Caco-2 (cell line): ENCODE data around the gene PHC2. TPM values are rescaled to one million over a fixed set of nuclear protein-coding genes. Genes with fewer than 3 reads are reported as not detected.
A peak's percentile ranks its signal among the peaks of the same experiment; 100 is the strongest.

ENCODE experiments used
- BruUV-seq: library from RNA; stranded (reverse); fragments of 400-500 nt; replicated peaks from 2 replicates; lab custom pipeline; 2021; lab: Mats Ljungman, UMichigan
- CTCF ChIA-PET: fragments of 300-600 bp; sonication (Branson Sonifier 250); formaldehyde crosslinking; loops from one replicate; lab custom pipeline; 2022; ENCODE audit warnings: antibody characterized with exemption; lab: Charles Lee
- POLR2A ChIA-PET: fragments of 300-600 bp; sonication (Branson Sonifier 250); formaldehyde crosslinking; loops from one replicate; lab custom pipeline; 2022; ENCODE audit warnings: antibody characterized with exemption; lab: Charles Lee
- DNase-seq, 2 experiments: peaks; one replicate each; pipeline versions ENCODE4 v3.0.0 to v3.0.0-alpha.2; 2020 to 2022
- H3K27me3 ChIP-seq: replicated peaks from 2 replicates; pipeline ENCODE4 v1.6.0; 2011; ENCODE audit warnings: low read length; ENCODE audit not compliant: control insufficient read depth, insufficient read depth
- H3K36me3 ChIP-seq: 2 replicates; pipeline ENCODE4 v1.5.1; 2011; ENCODE audit warnings: low read length; ENCODE audit not compliant: control insufficient read depth, insufficient read depth
- H3K4me1 ChIP-seq: fragments of 250-450 bp; sonication (Bioruptor Pico); 2 replicates; pipeline ENCODE4 v1.5.1; 2020; ENCODE audit warnings: mild to moderate bottlenecking
- H3K4me3 ChIP-seq: 2 replicates; pipeline ENCODE4 v1.5.1; 2011; ENCODE audit warnings: low read depth, mild to moderate bottlenecking, control low read depth, low read length
- H3K9me3 ChIP-seq: fragments of 250-450 bp; sonication (Bioruptor Pico); 2 replicates; pipeline ENCODE4 v1.5.1; 2020; ENCODE audit warnings: mild to moderate bottlenecking, moderate library complexity
- H3K27ac Mint-ChIP-seq: one replicate; pipeline ENCODE4 v1.8.0; 2022; ENCODE audit warnings: mixed read lengths; ENCODE audit not compliant: unreplicated experiment
- H3K27me3 Mint-ChIP-seq: one replicate; pipeline ENCODE4 v1.8.0; 2022; ENCODE audit warnings: mixed read lengths; ENCODE audit not compliant: insufficient read depth, unreplicated experiment
- H3K36me3 Mint-ChIP-seq: one replicate; pipeline ENCODE4 v1.8.0; 2022; ENCODE audit warnings: mild to moderate bottlenecking, mixed read lengths; ENCODE audit not compliant: insufficient read depth, unreplicated experiment
- H3K4me1 Mint-ChIP-seq: one replicate; pipeline ENCODE4 v1.8.0; 2022; ENCODE audit warnings: low read depth, mixed read lengths; ENCODE audit not compliant: unreplicated experiment
- H3K4me3 Mint-ChIP-seq: one replicate; pipeline ENCODE4 v1.8.0; 2022; ENCODE audit warnings: mild to moderate bottlenecking, moderate library complexity, mixed read lengths; ENCODE audit not compliant: unreplicated experiment
- H3K9me3 Mint-ChIP-seq: one replicate; pipeline ENCODE4 v1.8.0; 2022; ENCODE audit warnings: mixed read lengths; ENCODE audit not compliant: unreplicated experiment
- CTCF ChIP-seq, 2 experiments: fragments of 200-600 bp in 1 of 2; IDR thresholded peaks; 1 replicate in 1 of 2; 2 replicates in 1 of 2; pipeline versions ENCODE4 v1.5.1 to v1.8.0; 2011 to 2022; ENCODE audit warnings: antibody characterized with exemption in 1 of 2, control low read depth in 1 of 2, inconsistent platforms in 1 of 2, low read depth in 1 of 2, low read length in 1 of 2, mild to moderate bottlenecking in 1 of 2, moderate library complexity in 1 of 2; ENCODE audit not compliant: insufficient read depth in 1 of 2, severe bottlenecking in 1 of 2, unreplicated experiment in 1 of 2
- intact Hi-C: fragments of 100-400 bp; cut with micrococcal nuclease; formaldehyde crosslinking; loops from one replicate; pipeline ENCODE4 v1.10.0; 2022; ENCODE audit not compliant: unreplicated experiment
- total RNA-seq: library from RNA; stranded (reverse); gene quantifications from 2 replicates; pipeline ENCODE4 v1.2.3, GENCODE V29; 2022

The PHC2 gene
- total RNA-seq, 1 experiment from 2014 or later, result 35.2 TPM

- Histone ChIP-seq H3K36me3 (no peaks in the 10 kb centered on the region), H3K4me1 (peaks cover 16% of the 10 kb centered on the region), H3K4me3 (no peak overlapping the region), H3K27me3 (no peaks in the 10 kb centered on the region), H3K9me3 (no peaks in the 10 kb centered on the region)
- Mint-ChIP-seq H3K27ac (no peak overlapping the region), H3K36me3 (peaks cover 4% of the 10 kb centered on the region), H3K27me3 (no peaks in the 10 kb centered on the region), H3K9me3 (no peaks in the 10 kb centered on the region), H3K4me3 (no peak overlapping the region), H3K4me1 (peaks cover 15% of the 10 kb centered on the region)
- intact Hi-C loops, result loop anchor here (10.0 kb wide), 1 partner anchor 56 kb away; the partner anchor contains the start of gene PHC2
- CTCF ChIA-PET, result no interaction called here
- no peak for DNase-seq
- BruUV-seq, result no TSS peak
- TF ChIP-seq CTCF (IDR thresholded peaks at IDR 0.05; ENCODE audit: insufficient read depth in 1 of 2, low read depth in 1 of 2, low read length in 1 of 2, severe bottlenecking in 1 of 2, unreplicated experiment in 1 of 2), result no peak
- POLR2A ChIA-PET, result no interaction called here
Measured at GRCh38 chr1:33378524-33378923, 52.4 kb downstream of the PHC2 start.

- Mint-ChIP-seq H3K27me3 (no peaks in the 10 kb centered on the region), H3K4me3 (no peak overlapping the region), H3K36me3 (peaks cover 4% of the 10 kb centered on the region), H3K27ac (no peak overlapping the region), H3K4me1 (peaks cover 15% of the 10 kb centered on the region), H3K9me3 (no peaks in the 10 kb centered on the region)
- POLR2A ChIA-PET, result no interaction called here
- TF ChIP-seq CTCF (IDR thresholded peaks at IDR 0.05; ENCODE audit: insufficient read depth in 1 of 2, low read depth in 1 of 2, low read length in 1 of 2, severe bottlenecking in 1 of 2, unreplicated experiment in 1 of 2), result no peak
- intact Hi-C loops, result loop anchor here (10.0 kb wide), 1 partner anchor 57 kb away; the partner anchor contains the start of gene PHC2
- DNase-seq, result peak in 1 of 2 experiments; percentile 24
- Histone ChIP-seq H3K4me3 (no peak overlapping the region), H3K4me1 (peaks cover 16% of the 10 kb centered on the region), H3K9me3 (no peaks in the 10 kb centered on the region), H3K27me3 (no peaks in the 10 kb centered on the region), H3K36me3 (no peaks in the 10 kb centered on the region)
- CTCF ChIA-PET, result no interaction called here
- BruUV-seq, result no TSS peak
Measured at GRCh38 chr1:33377756-33378155, 53.1 kb downstream of the PHC2 start.

GRCh38 chr1:33377013-33377412, 53.9 kb downstream of the PHC2 start:
- H3K27ac Mint-ChIP-seq, result peak overlapping the region; percentile 32
- Histone ChIP-seq H3K27me3 (no peaks in the 10 kb centered on the region), H3K9me3 (no peaks in the 10 kb centered on the region), H3K4me3 (no peak overlapping the region), H3K36me3 (no peaks in the 10 kb centered on the region), H3K4me1 (peaks cover 16% of the 10 kb centered on the region)
- peak in 1 of 2 experiments; percentile 33 for DNase-seq
- H3K36me3 Mint-ChIP-seq, result peaks cover 4% of the 10 kb centered on the region
- peaks cover 15% of the 10 kb centered on the region for H3K4me1 Mint-ChIP-seq
- H3K27me3 Mint-ChIP-seq, result no peaks in the 10 kb centered on the region
- POLR2A ChIA-PET, result no interaction called here
- BruUV-seq, result no TSS peak
- H3K4me3 Mint-ChIP-seq, result no peak overlapping the region
- intact Hi-C loops, result loop anchor here (10.0 kb wide), 1 partner anchor 58 kb away; the partner anchor contains the start of gene PHC2
- no peak for TF ChIP-seq CTCF (IDR thresholded peaks at IDR 0.05; ENCODE audit: insufficient read depth in 1 of 2, low read depth in 1 of 2, low read length in 1 of 2, severe bottlenecking in 1 of 2, unreplicated experiment in 1 of 2)
- CTCF ChIA-PET, result no interaction called here
- H3K9me3 Mint-ChIP-seq, result no peaks in the 10 kb centered on the region
